Lower leg skin (tissue), 4 donors: ENCODE measurements around the gene HDAC4. TPM values are rescaled to one million over a fixed set of nuclear protein-coding genes. Genes with fewer than 3 reads are reported as not detected.

Source experiments
- DNase-seq, 2 donors: peaks; one replicate each; pipeline ENCODE4 v3.0.0-alpha.2; 2019; ENCODE audit warnings: low spot score in 2 of 2
- H3K4me3 ChIP-seq: fragments of 200-600 bp; sonication (generic); 2 replicates; pipeline ENCODE4 v1.5.1; 2017; ENCODE audit warnings: mild to moderate bottlenecking, low read depth; ENCODE audit not compliant: poor library complexity, severe bottlenecking
- POLR2A ChIP-seq, 2 donors: fragments of 450-650 bp; IDR thresholded peaks; one replicate each; pipeline ENCODE4 v1.6.1; 2016 to 2017; ENCODE audit warnings: antibody characterized with exemption in 2 of 2, mild to moderate bottlenecking in 1 of 2, moderate library complexity in 1 of 2
- WGBS, 2 donors: methylation state at CpG; one replicate each; pipeline ENCODE4 v1.1.5; 2018; 5-methylcytosine and 5-hydroxymethylcytosine counted together
- intact Hi-C: fragments of 100-400 bp; cut with DNase I; formaldehyde crosslinking; loops from one replicate; pipeline ENCODE4 v1.15.0; 2023; ENCODE audit warnings: low total_unique reads
- total RNA-seq, 4 donors: library from RNA; depleted of rRNA; stranded (reverse); fragments of >200 nt; gene quantifications; one replicate each; pipeline ENCODE4 v1.1.0, GENCODE V29; 2016
- TF ChIP-seq, protein P1 (sequence below), 3 donors: fragments of 450-650 bp; IDR thresholded peaks; one replicate each; pipeline ENCODE4 v1.5.1; 2016; ENCODE audit warnings: antibody characterized with exemption in 3 of 3, mild to moderate bottlenecking in 3 of 3, moderate library complexity in 2 of 3

HDAC4 gene
- total RNA-seq, 4 donors from 2014 or later: 27.4 to 85.5 (median 57.9) TPM

DNA sequence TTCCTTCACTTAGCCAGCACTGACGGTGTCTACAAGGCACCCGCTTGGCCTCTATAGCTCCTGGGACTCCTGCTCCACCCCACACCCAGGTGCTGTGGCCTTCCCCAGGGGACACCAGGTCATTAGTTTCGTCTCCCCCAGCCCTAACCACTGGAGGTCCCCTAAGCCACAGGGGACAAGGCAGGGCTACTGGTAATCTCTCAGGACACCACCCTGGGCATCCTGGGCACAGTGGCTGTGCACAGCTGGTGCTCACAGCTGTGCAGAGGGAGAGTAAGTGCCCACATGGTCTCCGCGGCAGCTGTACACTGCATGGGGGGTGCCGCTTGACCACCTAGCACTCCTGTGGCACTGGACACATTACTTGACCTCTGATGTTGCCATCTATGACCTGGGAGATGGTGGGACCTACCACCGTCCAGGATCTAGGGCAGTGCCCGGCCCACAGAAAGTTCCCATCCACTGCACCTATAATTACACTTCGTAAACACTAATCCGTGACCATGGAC, 134.0 kb downstream of the HDAC4 start:
- intact Hi-C loops: no loop called here
- H3K4me3 ChIP-seq: no peak overlapping the region
- TF ChIP-seq POLR2A (IDR thresholded peaks at IDR 0.05): no peak
- TF ChIP-seq, protein P1, sequence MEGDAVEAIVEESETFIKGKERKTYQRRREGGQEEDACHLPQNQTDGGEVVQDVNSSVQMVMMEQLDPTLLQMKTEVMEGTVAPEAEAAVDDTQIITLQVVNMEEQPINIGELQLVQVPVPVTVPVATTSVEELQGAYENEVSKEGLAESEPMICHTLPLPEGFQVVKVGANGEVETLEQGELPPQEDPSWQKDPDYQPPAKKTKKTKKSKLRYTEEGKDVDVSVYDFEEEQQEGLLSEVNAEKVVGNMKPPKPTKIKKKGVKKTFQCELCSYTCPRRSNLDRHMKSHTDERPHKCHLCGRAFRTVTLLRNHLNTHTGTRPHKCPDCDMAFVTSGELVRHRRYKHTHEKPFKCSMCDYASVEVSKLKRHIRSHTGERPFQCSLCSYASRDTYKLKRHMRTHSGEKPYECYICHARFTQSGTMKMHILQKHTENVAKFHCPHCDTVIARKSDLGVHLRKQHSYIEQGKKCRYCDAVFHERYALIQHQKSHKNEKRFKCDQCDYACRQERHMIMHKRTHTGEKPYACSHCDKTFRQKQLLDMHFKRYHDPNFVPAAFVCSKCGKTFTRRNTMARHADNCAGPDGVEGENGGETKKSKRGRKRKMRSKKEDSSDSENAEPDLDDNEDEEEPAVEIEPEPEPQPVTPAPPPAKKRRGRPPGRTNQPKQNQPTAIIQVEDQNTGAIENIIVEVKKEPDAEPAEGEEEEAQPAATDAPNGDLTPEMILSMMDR (IDR thresholded peaks at IDR 0.05): no peak
- 88 to 90% methylated on average over 8 to 10 of the region's 10 CpGs for WGBS, 2 donors
- DNase-seq: peak in 1 of 2 donors; percentile 76

DNA sequence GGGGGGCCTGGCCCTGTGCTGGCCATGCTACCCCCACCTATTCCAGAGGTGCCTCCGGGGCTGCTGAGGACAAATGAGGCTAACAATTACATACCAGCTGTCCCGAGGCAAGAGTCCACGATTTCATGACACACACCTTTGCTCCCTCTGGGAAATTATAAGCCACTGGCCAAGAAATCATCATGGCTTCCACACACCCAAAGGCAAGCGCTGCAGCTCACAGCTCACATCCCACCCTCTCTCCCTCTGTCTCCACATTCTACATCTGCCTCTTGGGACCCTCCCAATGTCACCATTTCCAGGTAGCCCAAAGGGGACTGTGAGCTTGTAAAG, 134.4 kb downstream of the HDAC4 start:
- no peak for DNase-seq
- intact Hi-C loops: no loop called here
- no peak overlapping the region for H3K4me3 ChIP-seq
- WGBS, 2 donors: 87 to 90% methylated on average over 4 of the region's 4 CpGs
- TF ChIP-seq, protein P1 (IDR thresholded peaks at IDR 0.05): no peak
- no peak for TF ChIP-seq POLR2A (IDR thresholded peaks at IDR 0.05)

DNA sequence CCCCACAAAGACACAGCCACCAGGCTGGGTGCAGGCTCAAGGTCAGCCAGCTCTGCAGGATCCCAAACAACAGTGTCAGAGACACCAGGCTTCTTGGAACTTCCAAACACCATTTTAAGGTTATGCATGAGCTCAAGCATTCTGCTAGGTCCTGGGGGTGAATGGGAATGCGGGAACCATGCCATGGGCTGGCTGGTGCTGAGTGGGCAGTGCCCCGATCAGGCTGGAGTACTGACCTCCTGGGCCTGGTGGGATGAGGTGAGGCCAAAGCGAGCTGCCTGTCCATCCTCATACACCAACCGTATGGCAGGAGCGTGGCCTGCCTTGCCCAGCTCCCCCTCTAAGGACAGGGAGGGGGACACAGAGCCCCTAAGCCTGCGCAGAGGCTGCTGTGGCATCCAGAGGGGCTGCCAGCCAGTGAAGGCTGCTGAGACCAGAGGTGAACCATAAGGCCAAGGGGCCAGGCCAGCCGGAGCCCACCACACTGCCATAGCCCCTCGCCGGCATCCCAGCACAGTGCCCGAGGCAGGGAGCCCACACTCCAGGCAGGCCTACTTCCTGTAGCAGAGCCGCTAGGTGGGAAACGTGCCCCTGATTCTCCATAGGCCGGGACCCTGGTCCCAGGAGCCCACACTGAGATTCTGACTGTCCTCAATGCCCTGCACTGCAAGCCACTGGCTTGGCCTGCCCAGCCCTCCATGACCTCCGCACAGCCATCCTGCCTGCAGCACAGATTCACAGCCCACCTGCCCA, 135.0 kb downstream of the HDAC4 start:
- 84 to 89% methylated on average over 6 to 14 of the region's 14 CpGs for WGBS, 2 donors
- TF ChIP-seq, protein P1 (IDR thresholded peaks at IDR 0.05): no peak
- TF ChIP-seq POLR2A (IDR thresholded peaks at IDR 0.05): no peak
- H3K4me3 ChIP-seq: no peak overlapping the region
- DNase-seq: peak in 1 of 2 donors; percentile 87
- intact Hi-C loops: no loop called here

DNA sequence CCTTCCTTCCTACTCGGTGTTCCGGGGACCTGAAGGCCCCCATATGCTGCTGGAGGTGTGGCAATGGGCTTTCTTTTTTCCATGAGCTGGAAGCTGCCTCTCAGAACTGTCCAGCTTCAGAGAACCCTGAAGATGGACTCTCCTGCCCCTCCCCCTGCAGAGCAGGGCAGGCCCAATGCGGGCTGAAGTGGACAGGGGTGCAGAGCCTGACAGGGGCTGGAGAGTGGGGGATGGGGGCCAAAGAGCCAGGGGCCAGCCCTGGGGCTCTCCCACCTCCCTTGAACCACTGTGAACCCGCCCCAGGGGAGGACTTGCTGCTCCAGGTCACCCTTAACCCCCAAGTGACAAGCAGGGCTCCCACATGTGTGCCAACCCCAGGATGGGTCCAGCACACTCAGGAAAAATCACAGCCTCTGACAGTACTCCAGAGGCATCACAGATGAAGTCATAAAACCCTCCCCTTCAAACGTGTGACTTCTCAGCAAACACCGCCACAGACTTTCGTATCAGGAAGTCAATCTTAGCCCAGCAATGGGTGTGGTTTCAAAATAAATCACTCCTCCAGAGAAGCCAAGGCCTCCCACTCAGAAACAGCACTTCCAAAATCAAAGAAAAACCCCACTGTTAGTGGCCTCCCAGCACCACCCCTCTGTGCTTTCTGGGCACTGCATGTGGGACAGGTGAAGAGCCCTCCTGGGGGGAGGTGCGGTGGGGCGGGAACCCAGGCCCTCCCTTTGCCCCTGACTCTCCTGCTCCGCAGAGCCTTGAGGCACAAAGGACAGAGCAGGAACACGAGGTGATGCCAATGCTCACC, 135.8 kb downstream of the HDAC4 start:
- intact Hi-C loops: no loop called here
- peak; percentile 77 to 87 for DNase-seq
- H3K4me3 ChIP-seq: no peak overlapping the region
- TF ChIP-seq POLR2A (IDR thresholded peaks at IDR 0.05): no peak
- TF ChIP-seq, protein P1 (IDR thresholded peaks at IDR 0.05): no peak
- WGBS, 2 donors: 38 to 46% methylated on average over 10 to 11 of the region's 11 CpGs

DNA sequence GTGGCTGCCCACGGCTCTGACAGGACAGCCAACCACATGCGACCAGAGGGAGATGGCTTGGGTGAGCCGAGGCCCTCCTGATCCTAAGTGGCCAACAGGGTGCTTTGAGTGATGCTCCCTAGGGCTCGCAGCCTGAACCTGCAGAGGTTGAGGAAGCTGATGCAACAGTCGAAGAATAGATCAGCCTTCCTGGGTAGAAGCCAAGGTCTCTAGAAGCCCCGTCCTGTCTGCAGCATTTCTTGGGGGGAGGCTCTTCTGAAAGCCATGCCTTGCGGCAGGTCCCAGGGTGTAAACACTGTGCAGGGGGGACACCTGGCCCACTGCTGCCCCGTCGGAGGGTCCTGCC, 136.4 kb downstream of the HDAC4 start:
- peak in 1 of 2 donors; percentile 71 for DNase-seq
- TF ChIP-seq, protein P1 (IDR thresholded peaks at IDR 0.05): no peak
- TF ChIP-seq POLR2A (IDR thresholded peaks at IDR 0.05): no peak
- intact Hi-C loops: no loop called here
- no peak overlapping the region for H3K4me3 ChIP-seq
- WGBS, 2 donors: 59 to 65% methylated on average over 9 of the region's 9 CpGs
